ENCODE measurements around the gene SPOCD1.

- TF ChIP-seq NR2F2 (IDR thresholded peaks at IDR 0.05), result no peak
- no peak for TF ChIP-seq CTCF (IDR thresholded peaks at IDR 0.05; ENCODE audit: low read depth, low read length, missing input control)
- no peak for TF ChIP-seq RXRA (IDR thresholded peaks at IDR 0.05)
- no peak for TF ChIP-seq MAX (IDR thresholded peaks at IDR 0.05)
- TF ChIP-seq JUND (IDR thresholded peaks at IDR 0.05), result no peak
- no peak for TF ChIP-seq SP1 (IDR thresholded peaks at IDR 0.05)
- no peak for TF ChIP-seq TAF1 (conservative IDR thresholded peaks at IDR 0.05)
- TF ChIP-seq REST (IDR thresholded peaks at IDR 0.05), result no peak
- no peak for TF ChIP-seq ZBTB33 (IDR thresholded peaks at IDR 0.05)
- no peak for TF ChIP-seq YY1 (IDR thresholded peaks at IDR 0.05)
Observed at GRCh38 chr1:31834501-31834900, 18.7 kb upstream of the SPOCD1 start.

Data from liver (tissue), 3 donors.